NK-92 (cell line): ENCODE measurements around the gene UQCRH.

Source experiments
- DNase-seq: peaks from one replicate; lab custom pipeline; 2025; ENCODE audit not compliant: unreplicated experiment; lab: John Stamatoyannopoulos, UW

The UQCRH gene

GRCh38 chr1:46303038-46303871, at the start of gene UQCRH, which contains the start of gene LRRC41:
Gene UQCRH, plus strand, starts transcription at chr1:46303698. Its CDS starts 69 bp downstream, at chr1:46303767.
Gene LRRC41, minus strand, starts transcription at chr1:46303616. Its CDS starts 294 bp downstream, at chr1:46303322.
- DNase-seq = peak; percentile 44

- DNase-seq = no peak
Measured at GRCh38 chr1:46254668-46255067, 48.8 kb upstream of the UQCRH start.

GRCh38 chr1:46256523-46256922, 47.0 kb upstream of the UQCRH start:
- no peak for DNase-seq

- DNase-seq = no peak
Measured at GRCh38 chr1:46262508-46262907, 41.0 kb upstream of the UQCRH start.

- DNase-seq = no peak
Measured at GRCh38 chr1:46263146-46263545, 40.4 kb upstream of the UQCRH start.

- DNase-seq = no peak
Measured at GRCh38 chr1:46268578-46268977, 34.9 kb upstream of the UQCRH start.

- no peak for DNase-seq
Measured at GRCh38 chr1:46274225-46275029, 29.1 kb upstream of the UQCRH start.

GRCh38 chr1:46275030-46275337, 28.5 kb upstream of the UQCRH start:
- no peak for DNase-seq

GRCh38 chr1:46277658-46278373, 25.7 kb upstream of the UQCRH start:
- DNase-seq = no peak

- DNase-seq = no peak
Measured at GRCh38 chr1:46278807-46279206, 24.7 kb upstream of the UQCRH start.

- no peak for DNase-seq
Measured at GRCh38 chr1:46280092-46280491, 23.4 kb upstream of the UQCRH start.

- DNase-seq = no peak
Measured at GRCh38 chr1:46281021-46281420, 22.5 kb upstream of the UQCRH start.

- DNase-seq = no peak
Measured at GRCh38 chr1:46284058-46284457, 19.4 kb upstream of the UQCRH start.

- no peak for DNase-seq
Measured at GRCh38 chr1:46284597-46285564, 18.6 kb upstream of the UQCRH start.

GRCh38 chr1:46285730-46286477, 17.6 kb upstream of the UQCRH start:
- no peak for DNase-seq

GRCh38 chr1:46288485-46289133, 14.9 kb upstream of the UQCRH start:
- DNase-seq = no peak

GRCh38 chr1:46289134-46289494, 14.4 kb upstream of the UQCRH start:
- DNase-seq = no peak

- DNase-seq = no peak
Measured at GRCh38 chr1:46289976-46290375, 13.5 kb upstream of the UQCRH start.

GRCh38 chr1:46295306-46295705, 8.2 kb upstream of the UQCRH start:
- no peak for DNase-seq
